HL-60 (cell line): ENCODE measurements around the gene KANK4.

Source experiments
- DNase-seq, 2 experiments: peaks; one replicate each; pipeline ENCODE4 v3.0.0-alpha.2; 2010 to 2020; ENCODE audit warnings: low read depth in 1 of 2, low spot score in 1 of 2
- H3K27ac ChIP-seq: fragments of 250-450 bp; sonication (Bioruptor Pico); replicated peaks from 2 replicates; pipeline ENCODE4 v1.5.1; 2020; ENCODE audit warnings: mild to moderate bottlenecking, moderate library complexity
- H3K27me3 ChIP-seq: fragments of 250-450 bp; sonication (Bioruptor Pico); 2 replicates; pipeline ENCODE4 v1.5.1; 2021; ENCODE audit warnings: mild to moderate bottlenecking, moderate library complexity; ENCODE audit not compliant: insufficient read depth, poor library complexity, severe bottlenecking
- H3K4me3 ChIP-seq: replicated peaks from 2 replicates; pipeline ENCODE4 v1.5.1; 2011; ENCODE audit warnings: mild to moderate bottlenecking, control low read depth, low read length; ENCODE audit not compliant: insufficient read depth
- CTCF ChIP-seq: IDR thresholded peaks from one replicate; pipeline ENCODE4 v1.5.1; 2011; ENCODE audit warnings: low read length, control low read depth, inconsistent platforms; ENCODE audit not compliant: insufficient read depth
- GABPA ChIP-seq: IDR thresholded peaks from 2 replicates; pipeline ENCODE4 v1.6.1; 2012; ENCODE audit warnings: low read depth
- POLR2AphosphoS5 ChIP-seq: IDR thresholded peaks from 2 replicates; pipeline ENCODE4 v1.6.1; 2012; ENCODE audit warnings: low read depth
- REST ChIP-seq: IDR thresholded peaks from 2 replicates; pipeline ENCODE4 v1.6.1; 2012; ENCODE audit warnings: low read depth; ENCODE audit not compliant: insufficient replicate concordance
- SPI1 ChIP-seq: IDR thresholded peaks from 2 replicates; pipeline ENCODE4 v1.6.1; 2012; ENCODE audit warnings: low read depth, mild to moderate bottlenecking, borderline replicate concordance

Gene KANK4

GRCh38 chr1:62343911-62344310 is 24.7 kb upstream of the KANK4 start:
- no peak for DNase-seq
- no peak overlapping the region for H3K27ac ChIP-seq
- TF ChIP-seq POLR2AphosphoS5 (no peak), SPI1 (no peak), CTCF (no peak), GABPA (no peak), REST (no peak)
- no peaks in the 10 kb centered on the region for H3K27me3 ChIP-seq
- no peak overlapping the region for H3K4me3 ChIP-seq

- no peak for DNase-seq
- no peak overlapping the region for H3K4me3 ChIP-seq
- no peak for TF ChIP-seq GABPA
- no peak for TF ChIP-seq REST
- TF ChIP-seq POLR2AphosphoS5, result no peak
- no peak for TF ChIP-seq SPI1
- TF ChIP-seq CTCF, result no peak
- no peaks in the 10 kb centered on the region for H3K27me3 ChIP-seq
- H3K27ac ChIP-seq, result no peak overlapping the region
These were observed 23.0 kb upstream of the KANK4 start for GRCh38 chr1:62342270-62342669.

GRCh38 chr1:62341615-62342014 is 22.4 kb upstream of the KANK4 start:
- no peak for DNase-seq
- no peak overlapping the region for H3K27ac ChIP-seq
- no peak overlapping the region for H3K4me3 ChIP-seq
- no peak for TF ChIP-seq CTCF
- TF ChIP-seq SPI1, result no peak
- no peak for TF ChIP-seq GABPA
- TF ChIP-seq REST, result no peak
- TF ChIP-seq POLR2AphosphoS5, result no peak
- no peaks in the 10 kb centered on the region for H3K27me3 ChIP-seq
